ENCODE data around the gene BICC1.

DNA sequence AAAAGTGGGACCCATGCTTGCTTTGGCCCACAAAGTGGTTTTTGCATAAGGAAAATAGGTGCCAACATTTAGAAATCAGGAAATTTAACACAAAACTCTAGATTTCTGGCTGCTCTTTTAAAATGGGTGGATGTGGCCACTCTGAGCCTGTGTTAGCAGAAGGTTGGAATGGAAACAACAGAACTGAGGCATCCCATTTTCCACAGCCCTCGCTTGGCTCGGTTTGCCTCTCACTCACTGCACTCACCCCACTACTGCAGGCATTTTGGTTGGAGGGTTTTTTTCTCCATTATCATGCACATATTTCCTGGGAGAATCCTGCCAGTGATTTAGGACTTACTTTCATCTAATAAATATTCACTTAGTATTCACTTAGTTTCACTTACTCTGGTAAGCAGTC lies 178.9 kb downstream of the BICC1 start:
- no peak for TF ChIP-seq POLR2AphosphoS5 (IDR thresholded peaks at IDR 0.05)
- TF ChIP-seq, protein P1, sequence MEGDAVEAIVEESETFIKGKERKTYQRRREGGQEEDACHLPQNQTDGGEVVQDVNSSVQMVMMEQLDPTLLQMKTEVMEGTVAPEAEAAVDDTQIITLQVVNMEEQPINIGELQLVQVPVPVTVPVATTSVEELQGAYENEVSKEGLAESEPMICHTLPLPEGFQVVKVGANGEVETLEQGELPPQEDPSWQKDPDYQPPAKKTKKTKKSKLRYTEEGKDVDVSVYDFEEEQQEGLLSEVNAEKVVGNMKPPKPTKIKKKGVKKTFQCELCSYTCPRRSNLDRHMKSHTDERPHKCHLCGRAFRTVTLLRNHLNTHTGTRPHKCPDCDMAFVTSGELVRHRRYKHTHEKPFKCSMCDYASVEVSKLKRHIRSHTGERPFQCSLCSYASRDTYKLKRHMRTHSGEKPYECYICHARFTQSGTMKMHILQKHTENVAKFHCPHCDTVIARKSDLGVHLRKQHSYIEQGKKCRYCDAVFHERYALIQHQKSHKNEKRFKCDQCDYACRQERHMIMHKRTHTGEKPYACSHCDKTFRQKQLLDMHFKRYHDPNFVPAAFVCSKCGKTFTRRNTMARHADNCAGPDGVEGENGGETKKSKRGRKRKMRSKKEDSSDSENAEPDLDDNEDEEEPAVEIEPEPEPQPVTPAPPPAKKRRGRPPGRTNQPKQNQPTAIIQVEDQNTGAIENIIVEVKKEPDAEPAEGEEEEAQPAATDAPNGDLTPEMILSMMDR (IDR thresholded peaks at IDR 0.05), result no peak
- TF ChIP-seq POLR2A (IDR thresholded peaks at IDR 0.05), result no peak
- TF ChIP-seq EP300 (IDR thresholded peaks at IDR 0.05; ENCODE audit: low read depth), result no peak
